HUES48 (cell line): ENCODE measurements around the gene MTF1.
A peak's percentile ranks its signal among the peaks of the same experiment; 100 is the strongest.

Experiments used
- H3K27ac ChIP-seq: one replicate; pipeline ENCODE4 v1.7.0; 2013; ENCODE audit warnings: low read depth, low read length, inconsistent platforms
- H3K27me3 ChIP-seq: 2 replicates; pipeline ENCODE4 v1.6.1; 2013; ENCODE audit warnings: mild to moderate bottlenecking, low read length; ENCODE audit not compliant: control insufficient read depth, insufficient read depth
- H3K36me3 ChIP-seq: 2 replicates; pipeline ENCODE4 v1.6.1; 2013; ENCODE audit warnings: low read length; ENCODE audit not compliant: control insufficient read depth, insufficient read depth
- H3K4me1 ChIP-seq: 2 replicates; pipeline ENCODE4 v1.6.1; 2013; ENCODE audit warnings: mild to moderate bottlenecking, low read length; ENCODE audit not compliant: control insufficient read depth, insufficient read depth
- H3K4me3 ChIP-seq: 2 replicates; pipeline ENCODE4 v1.5.1; 2013; ENCODE audit warnings: mild to moderate bottlenecking, low read depth, low read length
- H3K9ac ChIP-seq: 2 replicates; pipeline ENCODE4 v1.6.1; 2013; ENCODE audit warnings: mild to moderate bottlenecking, low read depth, low read length, moderate library complexity
- H3K9me3 ChIP-seq: 2 replicates; pipeline ENCODE4 v1.6.1; 2013; ENCODE audit warnings: low read length; ENCODE audit not compliant: control insufficient read depth, insufficient read depth

MTF1 gene

DNA sequence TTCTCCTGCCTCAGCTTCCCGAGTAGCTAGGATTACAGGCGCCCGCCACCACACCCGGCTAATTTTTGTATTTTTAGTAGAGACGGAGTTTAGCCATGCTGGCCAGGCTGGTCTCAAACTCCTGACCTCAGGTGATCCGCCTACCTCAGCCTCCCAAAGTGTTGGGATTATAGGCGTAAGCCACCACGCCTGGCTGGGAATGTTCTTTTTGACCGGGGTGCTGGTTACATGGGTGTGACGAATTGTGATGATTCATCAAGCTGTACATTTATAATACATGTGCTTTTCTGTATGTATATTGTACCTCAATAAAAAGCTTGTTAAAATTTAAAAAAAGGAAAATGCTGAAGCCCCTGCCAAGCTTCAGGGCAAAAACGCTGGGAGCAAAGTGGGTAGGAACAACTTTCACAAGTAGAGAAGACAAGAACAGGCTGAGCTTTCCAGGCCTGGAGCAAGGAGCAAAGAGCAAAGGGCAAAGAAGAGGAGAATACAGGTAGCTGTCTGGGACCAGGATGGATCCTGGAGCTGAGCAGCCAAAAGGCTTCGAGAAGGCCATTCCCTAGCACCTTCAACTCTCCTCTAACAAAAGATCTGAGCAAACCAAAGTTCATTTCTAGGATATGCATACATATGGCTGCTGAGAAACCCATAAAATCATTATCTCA is 30.9 kb downstream of the MTF1 start:
- H3K4me1 ChIP-seq: no peaks in the 10 kb centered on the region
- no peak overlapping the region for H3K27ac ChIP-seq
- peaks cover 31% of the 10 kb centered on the region for H3K36me3 ChIP-seq
- H3K4me3 ChIP-seq: no peak overlapping the region
- no peaks in the 10 kb centered on the region for H3K27me3 ChIP-seq
- no peaks in the 10 kb centered on the region for H3K9me3 ChIP-seq
- H3K9ac ChIP-seq: no peak overlapping the region

DNA sequence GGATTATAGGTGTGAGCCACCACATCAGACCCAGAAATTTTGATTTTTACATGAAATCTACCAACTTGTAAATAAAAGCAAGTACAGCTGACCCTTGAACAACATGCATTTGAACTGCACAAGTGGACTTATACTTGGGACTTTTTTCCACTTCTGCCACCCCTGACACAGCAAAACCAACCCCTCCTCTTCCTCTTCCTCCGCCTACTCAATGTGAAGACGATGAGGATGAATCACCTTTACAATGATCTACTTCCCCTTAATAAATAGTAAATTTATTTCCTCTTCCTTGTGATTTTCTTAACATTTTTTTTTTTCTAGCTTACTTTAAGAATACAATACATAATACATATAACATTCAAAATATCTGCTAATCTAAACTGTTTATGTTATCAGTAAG is 33.9 kb downstream of the MTF1 start:
- Histone ChIP-seq H3K4me3 (no peak overlapping the region), H3K36me3 (peaks cover 34% of the 10 kb centered on the region), H3K9me3 (no peaks in the 10 kb centered on the region), H3K27me3 (no peaks in the 10 kb centered on the region), H3K9ac (no peak overlapping the region), H3K4me1 (no peaks in the 10 kb centered on the region), H3K27ac (no peak overlapping the region)

GRCh38 chr1:37824001-37824400 is 35.4 kb downstream of the MTF1 start:
- H3K4me1 ChIP-seq: no peaks in the 10 kb centered on the region
- H3K4me3 ChIP-seq: no peak overlapping the region
- H3K36me3 ChIP-seq: peaks cover 43% of the 10 kb centered on the region
- no peaks in the 10 kb centered on the region for H3K27me3 ChIP-seq
- no peak overlapping the region for H3K9ac ChIP-seq
- no peaks in the 10 kb centered on the region for H3K9me3 ChIP-seq
- H3K27ac ChIP-seq: no peak overlapping the region

- no peaks in the 10 kb centered on the region for H3K9me3 ChIP-seq
- H3K4me1 ChIP-seq: no peaks in the 10 kb centered on the region
- no peaks in the 10 kb centered on the region for H3K27me3 ChIP-seq
- no peak overlapping the region for H3K4me3 ChIP-seq
- H3K27ac ChIP-seq: no peak overlapping the region
- no peak overlapping the region for H3K9ac ChIP-seq
- H3K36me3 ChIP-seq: peaks cover 43% of the 10 kb centered on the region
Observed at GRCh38 chr1:37822906-37823815, 36.2 kb downstream of the MTF1 start.

DNA sequence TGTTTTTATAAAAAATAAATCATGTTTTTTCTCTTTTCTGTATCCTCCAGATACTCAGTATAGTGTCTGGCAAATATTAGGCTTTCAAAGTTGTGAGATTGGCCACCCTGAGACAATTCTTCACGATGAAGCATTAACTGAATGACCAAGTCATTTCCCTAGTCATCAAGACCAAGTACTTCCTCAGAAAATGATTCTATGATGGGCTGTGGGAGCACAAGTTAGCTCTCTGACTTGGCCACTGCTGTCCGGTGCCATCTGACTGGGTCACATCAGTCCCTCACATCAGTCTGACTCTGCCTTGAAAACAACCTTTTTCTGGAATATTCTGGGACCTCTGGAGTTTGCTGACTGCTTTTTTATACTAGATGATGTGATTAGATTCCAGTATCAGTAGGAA is 37.9 kb downstream of the MTF1 start:
- no peak overlapping the region for H3K4me3 ChIP-seq
- H3K36me3 ChIP-seq: peaks cover 53% of the 10 kb centered on the region
- H3K9me3 ChIP-seq: no peaks in the 10 kb centered on the region
- no peak overlapping the region for H3K27ac ChIP-seq
- no peak overlapping the region for H3K9ac ChIP-seq
- H3K4me1 ChIP-seq: no peaks in the 10 kb centered on the region
- H3K27me3 ChIP-seq: no peaks in the 10 kb centered on the region

- Histone ChIP-seq H3K27ac (peak overlapping the region; percentile 60), H3K9me3 (no peaks in the 10 kb centered on the region), H3K9ac (no peak overlapping the region), H3K27me3 (no peaks in the 10 kb centered on the region), H3K4me1 (no peaks in the 10 kb centered on the region), H3K4me3 (no peak overlapping the region), H3K36me3 (peaks cover 59% of the 10 kb centered on the region)
Observed at GRCh38 chr1:37817481-37817880, 41.9 kb downstream of the MTF1 start.

- H3K27ac ChIP-seq: no peak overlapping the region
- H3K4me3 ChIP-seq: no peak overlapping the region
- peaks cover 36% of the 10 kb centered on the region for H3K36me3 ChIP-seq
- H3K9ac ChIP-seq: no peak overlapping the region
- H3K27me3 ChIP-seq: no peaks in the 10 kb centered on the region
- no peaks in the 10 kb centered on the region for H3K9me3 ChIP-seq
- H3K4me1 ChIP-seq: 0 out of 2 replicates have a peak, but pooled peaks cover 3% of the 10 kb centered on the region
Observed at GRCh38 chr1:37814252-37814651, 45.1 kb downstream of the MTF1 start.

DNA sequence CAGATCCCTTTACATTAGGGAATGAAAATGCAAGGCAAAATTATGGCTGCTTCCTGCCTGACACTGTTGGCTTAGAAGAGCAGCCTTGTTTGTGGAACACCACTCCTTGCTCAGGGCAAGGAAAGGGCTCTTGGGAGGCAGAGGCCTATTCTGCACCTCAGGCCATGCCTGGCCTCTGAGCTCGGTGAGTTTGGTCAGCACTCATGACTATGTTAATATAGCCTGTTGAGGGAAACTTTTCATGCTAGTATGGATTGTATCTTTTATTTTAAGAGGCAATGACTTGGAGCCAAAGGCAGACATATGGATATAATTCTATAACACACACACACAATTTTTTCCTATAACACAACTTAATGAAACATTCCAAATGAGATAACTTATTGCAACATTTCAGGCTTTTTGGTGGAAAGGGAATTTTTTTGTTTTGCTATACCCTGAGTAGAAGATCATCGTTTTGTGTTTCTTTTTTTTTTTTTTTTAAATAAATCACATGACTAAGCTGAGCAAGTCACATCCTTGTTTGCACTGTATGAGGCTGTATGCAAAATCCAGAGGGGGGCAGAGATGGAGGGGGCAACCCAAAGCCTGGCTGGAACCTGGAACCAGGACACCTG is 45.8 kb downstream of the MTF1 start:
- Histone ChIP-seq H3K9me3 (no peaks in the 10 kb centered on the region), H3K27me3 (no peaks in the 10 kb centered on the region), H3K4me1 (0 out of 2 replicates have a peak, but pooled peaks cover 5% of the 10 kb centered on the region), H3K27ac (no peak overlapping the region), H3K36me3 (peaks cover 34% of the 10 kb centered on the region), H3K9ac (no peak overlapping the region), H3K4me3 (no peak overlapping the region)

- no peaks in the 10 kb centered on the region for H3K27me3 ChIP-seq
- peak overlapping the region; percentile 40 for H3K27ac ChIP-seq
- peaks cover 9% of the 10 kb centered on the region; the same call in 1 of the 2 replicates for H3K4me1 ChIP-seq
- H3K9me3 ChIP-seq: no peaks in the 10 kb centered on the region
- peaks cover 35% of the 10 kb centered on the region for H3K36me3 ChIP-seq
- no peak overlapping the region for H3K4me3 ChIP-seq
- H3K9ac ChIP-seq: no peak overlapping the region
Observed at GRCh38 chr1:37811027-37811655, 48.3 kb downstream of the MTF1 start.

GRCh38 chr1:37809942-37810341 is 49.5 kb downstream of the MTF1 start:
- Histone ChIP-seq H3K9ac (no peak overlapping the region), H3K36me3 (peaks cover 35% of the 10 kb centered on the region), H3K27me3 (no peaks in the 10 kb centered on the region), H3K9me3 (no peaks in the 10 kb centered on the region), H3K4me1 (peaks cover 9% of the 10 kb centered on the region; the same call in 1 of the 2 replicates), H3K27ac (peak overlapping the region; percentile 9), H3K4me3 (no peak overlapping the region)
